IMR-90 (cell line): ENCODE results near the gene NBEA. TPM values are rescaled to one million over a fixed set of nuclear protein-coding genes. Genes with fewer than 3 reads are reported as not detected.
A peak's percentile ranks its signal among the peaks of the same experiment; 100 is the strongest.

Experiments
- ATAC-seq: fragments of 200-7000 bp; cut with Tn5 transposase; 2 replicates; pipeline ENCODE4 v1.9.1; 2020; ENCODE audit warnings: low read depth, mild to moderate bottlenecking, moderate library complexity
- BruUV-seq: library from RNA; stranded (reverse); fragments of 400-500 nt; replicated peaks from 2 replicates; lab custom pipeline; 2021; lab: Mats Ljungman, UMichigan
- CTCF ChIA-PET: fragments of 300-600 bp; formaldehyde crosslinking; extraction: SDS; loops from one replicate; lab custom pipeline; 2021; ENCODE audit warnings: antibody characterized with exemption; lab: Yijun Ruan, JAX
- POLR2A ChIA-PET: fragments of 300-600 bp; sonication (Branson Sonifier 250); formaldehyde crosslinking; loops from one replicate; lab custom pipeline; 2022; ENCODE audit warnings: antibody characterized with exemption; ENCODE audit not compliant: unreplicated experiment; lab: Charles Lee
- DNase-seq: peaks from one replicate; pipeline ENCODE4 v3.0.0; 2013
- H2AFZ ChIP-seq: replicated peaks from 2 replicates; pipeline ENCODE3; 2013; ENCODE audit warnings: low read length, mild to moderate bottlenecking; ENCODE audit not compliant: poor library complexity
- H2AK5ac ChIP-seq: 2 replicates; pipeline ENCODE4 v1.6.1; 2013; ENCODE audit warnings: low read depth, low read length, inconsistent platforms
- H2AK9ac ChIP-seq: replicated peaks from 2 replicates; pipeline ENCODE3; 2013; ENCODE audit warnings: mild to moderate bottlenecking, low read depth, low read length, moderate library complexity; ENCODE audit not compliant: poor library complexity
- H2BK120ac ChIP-seq: 2 replicates; pipeline ENCODE4 v1.6.1; 2013; ENCODE audit warnings: low read depth, low read length, inconsistent platforms
- H2BK15ac ChIP-seq: 3 replicates; pipeline ENCODE4 v1.6.1; 2013; ENCODE audit warnings: low read depth, low read length, inconsistent platforms
- H2BK20ac ChIP-seq: 2 replicates; pipeline ENCODE4 v1.6.1; 2013; ENCODE audit warnings: low read depth, mild to moderate bottlenecking, inconsistent platforms, low read length, moderate library complexity
- H2BK5ac ChIP-seq: 2 replicates; pipeline ENCODE4 v1.6.1; 2013; ENCODE audit warnings: mild to moderate bottlenecking, low read depth, low read length, inconsistent platforms; ENCODE audit not compliant: poor library complexity, severe bottlenecking
- H3K14ac ChIP-seq: replicated peaks from 2 replicates; pipeline ENCODE4 v1.6.1; 2013; ENCODE audit warnings: low read depth, low read length, inconsistent platforms
- H3K18ac ChIP-seq: 2 replicates; pipeline ENCODE4 v1.6.1; 2013; ENCODE audit warnings: low read depth, low read length, control low read depth
- H3K23ac ChIP-seq: 2 replicates; pipeline ENCODE4 v1.6.1; 2013; ENCODE audit warnings: low read depth, low read length, inconsistent platforms
- H3K27ac ChIP-seq: 2 replicates; pipeline ENCODE4 v1.5.1; 2013; ENCODE audit warnings: mild to moderate bottlenecking, control low read depth, low read length; ENCODE audit not compliant: insufficient read depth
- H3K27me3 ChIP-seq: 2 replicates; pipeline ENCODE4 v1.6.1; 2013; ENCODE audit warnings: low read length; ENCODE audit not compliant: control insufficient read depth, insufficient read depth
- H3K36me3 ChIP-seq: 2 replicates; pipeline ENCODE4 v1.6.1; 2013; ENCODE audit warnings: low read length, mixed read lengths; ENCODE audit not compliant: control insufficient read depth, insufficient read depth
- H3K4ac ChIP-seq: 2 replicates; pipeline ENCODE4 v1.6.1; 2013; ENCODE audit warnings: low read depth, low read length, inconsistent platforms
- H3K4me1 ChIP-seq: 2 replicates; pipeline ENCODE4 v1.6.1; 2013; ENCODE audit warnings: low read length, mixed read lengths; ENCODE audit not compliant: control insufficient read depth, insufficient read depth
- H3K4me2 ChIP-seq: 2 replicates; pipeline ENCODE4 v1.6.1; 2013; ENCODE audit warnings: low read depth, mild to moderate bottlenecking, control low read depth, low read length, moderate library complexity
- H3K4me3 ChIP-seq: 2 replicates; pipeline ENCODE4 v1.5.1; 2013; ENCODE audit warnings: low read depth, mild to moderate bottlenecking, control low read depth, low read length, moderate library complexity; ENCODE audit not compliant: insufficient read depth
- H3K56ac ChIP-seq: 2 replicates; pipeline ENCODE4 v1.6.1; 2013; ENCODE audit warnings: low read length, inconsistent platforms; ENCODE audit not compliant: insufficient read depth; ENCODE audit errors: extremely low read depth
- H3K79me1 ChIP-seq, 2 experiments: 2 replicates each; pipeline ENCODE4 v1.6.1; 2013; ENCODE audit warnings: low read length in 2 of 2, inconsistent platforms in 1 of 2, low read depth in 1 of 2
- H3K9ac ChIP-seq: 2 replicates; pipeline ENCODE4 v1.6.1; 2013; ENCODE audit warnings: low read depth, low read length, control low read depth
- H3K9me1 ChIP-seq: 2 replicates; pipeline ENCODE4 v1.6.1; 2013; ENCODE audit warnings: low read length, inconsistent platforms; ENCODE audit not compliant: insufficient read depth
- H3K9me3 ChIP-seq: 2 replicates; pipeline ENCODE4 v1.6.1; 2013; ENCODE audit warnings: low read length; ENCODE audit not compliant: control insufficient read depth, insufficient read depth
- H4K20me1 ChIP-seq: 2 replicates; pipeline ENCODE4 v1.6.1; 2013; ENCODE audit warnings: low read length, inconsistent platforms; ENCODE audit not compliant: insufficient read depth
- H4K5ac ChIP-seq: 2 replicates; pipeline ENCODE4 v1.6.1; 2013; ENCODE audit warnings: mild to moderate bottlenecking, low read depth, low read length, control low read depth
- H4K8ac ChIP-seq, 2 experiments: 2 replicates each; pipeline ENCODE4 v1.6.1; 2013; ENCODE audit warnings: low read depth in 2 of 2, low read length in 2 of 2, control low read depth in 1 of 2, inconsistent platforms in 1 of 2
- H4K91ac ChIP-seq: 2 replicates; pipeline ENCODE4 v1.6.1; 2013; ENCODE audit warnings: low read depth, low read length, inconsistent platforms; ENCODE audit not compliant: insufficient read depth
- BHLHE40 ChIP-seq: fragments of 150-350 bp; IDR thresholded peaks from 2 replicates; pipeline ENCODE4 v1.6.1; 2016; ENCODE audit warnings: mild to moderate bottlenecking, low read depth, low read length
- CEBPB ChIP-seq: IDR thresholded peaks from 2 replicates; pipeline ENCODE4 v1.6.1; 2012; ENCODE audit warnings: low read depth, low read length, improper control_type of control experiment
- CHD1 ChIP-seq: IDR thresholded peaks from 2 replicates; pipeline ENCODE4 v1.6.1; 2012; ENCODE audit warnings: low read depth, low read length, improper control_type of control experiment
- FOS ChIP-seq: fragments of 150-350 bp; IDR thresholded peaks from 2 replicates; pipeline ENCODE4 v1.6.1; 2016; ENCODE audit warnings: low read depth, low read length
- MAFK ChIP-seq: IDR thresholded peaks from 2 replicates; pipeline ENCODE4 v1.6.1; 2012; ENCODE audit warnings: low read depth, low read length, improper control_type of control experiment
- MAZ ChIP-seq: IDR thresholded peaks from 2 replicates; pipeline ENCODE4 v1.6.1; 2012; ENCODE audit warnings: low read depth, mild to moderate bottlenecking, low read length, improper control_type of control experiment, moderate library complexity, borderline replicate concordance
- NFE2L2 ChIP-seq: fragments of 150-350 bp; IDR thresholded peaks from 2 replicates; pipeline ENCODE4 v1.6.1; 2016; ENCODE audit warnings: low read depth, mild to moderate bottlenecking, low read length
- POLR2A ChIP-seq: IDR thresholded peaks from 2 replicates; pipeline ENCODE4 v1.6.1; 2012; ENCODE audit warnings: mild to moderate bottlenecking, low read depth, low read length
- RAD21 ChIP-seq: IDR thresholded peaks from 2 replicates; pipeline ENCODE4 v1.6.1; 2012; ENCODE audit warnings: low read length, improper control_type of control experiment
- RCOR1 ChIP-seq: IDR thresholded peaks from 2 replicates; pipeline ENCODE4 v1.6.1; 2012; ENCODE audit warnings: mild to moderate bottlenecking, low read length, improper control_type of control experiment; ENCODE audit not compliant: insufficient replicate concordance
- RFX5 ChIP-seq: IDR thresholded peaks from 2 replicates; pipeline ENCODE4 v1.8.0; 2012; ENCODE audit warnings: low read depth, mild to moderate bottlenecking, low read length, moderate library complexity
- WGBS, 2 experiments: methylation state at CpG; one replicate each; pipeline versions ENCODE4 v1.1.5 to v1.1.7; 2013; ENCODE audit warnings: missing lambda C conversion rate in 2 of 2; ENCODE audit not compliant: insufficient read length in 1 of 2; ENCODE audit errors: extremely low coverage in 2 of 2; 5-methylcytosine and 5-hydroxymethylcytosine counted together
- dilution Hi-C: fragments of 300-500 bp; cut with HindIII; formaldehyde crosslinking; loops from one replicate; pipeline ENCODE4 v1.14.3; 2018; ENCODE audit warnings: low sequenced_read_pairs; ENCODE audit not compliant: unreplicated experiment
- in situ Hi-C: fragments of 300-500 bp; cut with MboI; formaldehyde crosslinking; loops from 3 replicates; pipeline ENCODE4 v1.14.3; 2019; ENCODE audit warnings: low sequenced_read_pairs, inconsistent platforms, mixed read lengths
- intact Hi-C: fragments of 100-400 bp; cut with micrococcal nuclease; formaldehyde crosslinking; loops from 2 replicates; pipeline ENCODE4 v1.10.0; 2022
- polyA plus RNA-seq, 3 experiments: library from polyadenylated mRNA; depleted of rRNA; stranded (reverse); fragments of >200 nt; gene quantifications; 2 replicates each; pipeline ENCODE4 v1.2.3, GENCODE V29; 2012; ENCODE audit warnings: low replicate concordance in 1 of 3
- total RNA-seq: library from RNA; depleted of rRNA; stranded (reverse); fragments of >200 nt; gene quantifications from 2 replicates; pipeline ENCODE4 v1.2.3, GENCODE V29; 2012
- TF ChIP-seq, protein P1 (sequence below): fragments of 150-350 bp; IDR thresholded peaks from 2 replicates; pipeline ENCODE4 v1.6.1; 2016; ENCODE audit warnings: low read depth, mild to moderate bottlenecking, low read length, moderate library complexity, borderline replicate concordance
- TF ChIP-seq, protein P2 (sequence below): fragments of 150-350 bp; IDR thresholded peaks from 2 replicates; pipeline ENCODE4 v1.6.1; 2017; ENCODE audit warnings: mild to moderate bottlenecking, antibody characterized with exemption, low read length, low read depth
- TF ChIP-seq, protein P3 (sequence below): conservative IDR thresholded peaks from 2 replicates; pipeline ENCODE4 v1.5.1; 2012; ENCODE audit warnings: mild to moderate bottlenecking, low read depth, low read length, improper control_type of control experiment

Gene NBEA
- total and polyA plus RNA-seq, 2 of the 4 experiments (the other 2 are of a cell fraction) = 0.82 to 2.2 TPM

DNA sequence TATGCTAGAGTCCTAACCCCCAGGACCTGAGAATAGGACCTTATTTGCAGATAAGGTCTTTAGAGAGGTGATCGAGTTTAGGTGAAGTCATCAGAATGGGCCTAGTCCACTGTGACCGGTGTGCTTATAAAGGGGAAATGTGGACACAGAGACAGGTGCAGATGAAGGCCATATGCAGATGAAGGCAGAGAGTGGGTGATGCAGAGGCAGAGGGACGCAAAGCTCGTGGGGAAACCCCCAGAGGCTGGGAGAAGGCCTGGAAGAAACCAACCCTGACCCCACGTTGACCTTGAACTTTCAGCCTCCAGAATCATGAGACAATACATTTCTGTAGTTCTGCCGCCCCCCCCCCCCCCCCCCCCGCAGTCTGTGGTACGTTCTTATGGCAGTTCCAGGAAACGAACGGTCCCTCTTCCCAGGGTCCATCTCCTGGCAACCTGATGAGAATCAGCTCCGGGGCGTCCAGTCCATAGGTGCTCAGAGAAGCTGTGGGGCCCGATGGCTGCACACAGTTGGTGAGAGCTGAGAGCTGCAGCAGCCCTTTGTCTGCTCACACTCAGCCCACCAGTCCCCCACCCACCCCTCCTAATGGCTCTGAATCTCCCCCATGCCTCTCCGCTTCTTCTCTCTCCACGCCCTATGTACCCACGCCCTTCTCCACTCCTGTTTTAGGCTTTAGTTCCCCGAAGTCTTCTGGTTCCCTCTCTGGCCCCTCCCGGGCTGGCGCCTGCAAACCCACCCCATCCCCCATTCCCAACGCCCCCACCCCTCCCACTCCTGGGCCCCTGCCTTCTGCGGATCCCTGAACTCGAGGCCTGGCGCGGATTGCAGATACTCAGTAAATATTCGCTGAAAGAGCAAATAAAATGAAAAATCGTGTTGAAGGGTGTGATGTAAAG, 752.7 kb downstream of the NBEA start:
- WGBS, 2 experiments = 94% methylated on average over 2 of the region's 26 CpGs; no CpG with 5 or more reads in 1 of the 2 experiments
- no peak overlapping the region for H2BK5ac ChIP-seq
- ATAC-seq = no peak
- no peak for TF ChIP-seq MAFK
- TF ChIP-seq, protein P1, sequence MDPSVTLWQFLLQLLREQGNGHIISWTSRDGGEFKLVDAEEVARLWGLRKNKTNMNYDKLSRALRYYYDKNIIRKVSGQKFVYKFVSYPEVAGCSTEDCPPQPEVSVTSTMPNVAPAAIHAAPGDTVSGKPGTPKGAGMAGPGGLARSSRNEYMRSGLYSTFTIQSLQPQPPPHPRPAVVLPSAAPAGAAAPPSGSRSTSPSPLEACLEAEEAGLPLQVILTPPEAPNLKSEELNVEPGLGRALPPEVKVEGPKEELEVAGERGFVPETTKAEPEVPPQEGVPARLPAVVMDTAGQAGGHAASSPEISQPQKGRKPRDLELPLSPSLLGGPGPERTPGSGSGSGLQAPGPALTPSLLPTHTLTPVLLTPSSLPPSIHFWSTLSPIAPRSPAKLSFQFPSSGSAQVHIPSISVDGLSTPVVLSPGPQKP = no peak
- TF ChIP-seq BHLHE40 = no peak
- TF ChIP-seq, protein P2, sequence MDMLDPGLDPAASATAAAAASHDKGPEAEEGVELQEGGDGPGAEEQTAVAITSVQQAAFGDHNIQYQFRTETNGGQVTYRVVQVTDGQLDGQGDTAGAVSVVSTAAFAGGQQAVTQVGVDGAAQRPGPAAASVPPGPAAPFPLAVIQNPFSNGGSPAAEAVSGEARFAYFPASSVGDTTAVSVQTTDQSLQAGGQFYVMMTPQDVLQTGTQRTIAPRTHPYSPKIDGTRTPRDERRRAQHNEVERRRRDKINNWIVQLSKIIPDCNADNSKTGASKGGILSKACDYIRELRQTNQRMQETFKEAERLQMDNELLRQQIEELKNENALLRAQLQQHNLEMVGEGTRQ = no peak
- TF ChIP-seq FOS = no peak
- TF ChIP-seq NFE2L2 = no peak
- TF ChIP-seq CHD1 = no peak
- no peak for TF ChIP-seq POLR2A
- TF ChIP-seq RCOR1 = no peak
- TF ChIP-seq, protein P3, sequence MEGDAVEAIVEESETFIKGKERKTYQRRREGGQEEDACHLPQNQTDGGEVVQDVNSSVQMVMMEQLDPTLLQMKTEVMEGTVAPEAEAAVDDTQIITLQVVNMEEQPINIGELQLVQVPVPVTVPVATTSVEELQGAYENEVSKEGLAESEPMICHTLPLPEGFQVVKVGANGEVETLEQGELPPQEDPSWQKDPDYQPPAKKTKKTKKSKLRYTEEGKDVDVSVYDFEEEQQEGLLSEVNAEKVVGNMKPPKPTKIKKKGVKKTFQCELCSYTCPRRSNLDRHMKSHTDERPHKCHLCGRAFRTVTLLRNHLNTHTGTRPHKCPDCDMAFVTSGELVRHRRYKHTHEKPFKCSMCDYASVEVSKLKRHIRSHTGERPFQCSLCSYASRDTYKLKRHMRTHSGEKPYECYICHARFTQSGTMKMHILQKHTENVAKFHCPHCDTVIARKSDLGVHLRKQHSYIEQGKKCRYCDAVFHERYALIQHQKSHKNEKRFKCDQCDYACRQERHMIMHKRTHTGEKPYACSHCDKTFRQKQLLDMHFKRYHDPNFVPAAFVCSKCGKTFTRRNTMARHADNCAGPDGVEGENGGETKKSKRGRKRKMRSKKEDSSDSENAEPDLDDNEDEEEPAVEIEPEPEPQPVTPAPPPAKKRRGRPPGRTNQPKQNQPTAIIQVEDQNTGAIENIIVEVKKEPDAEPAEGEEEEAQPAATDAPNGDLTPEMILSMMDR = no peak
- TF ChIP-seq MAZ = no peak
- TF ChIP-seq CEBPB = no peak
- no peak for TF ChIP-seq RFX5
- TF ChIP-seq RAD21 = no peak

More for the DNA sequence above, 752.7 kb downstream of the NBEA start:
- in situ Hi-C loops = no loop called here
- intact Hi-C loops = no loop called here
- ChIA-PET CTCF (no interaction called here), POLR2A (no interaction called here)
- no peaks in the 10 kb centered on the region for H4K20me1 ChIP-seq
- H3K27me3 ChIP-seq = no peaks in the 10 kb centered on the region
- H2BK120ac ChIP-seq = peak overlapping the region; percentile 10
- H2BK15ac ChIP-seq = 0 out of 3 replicates have a peak overlapping the region, but pooled peaks have one; percentile 14
- DNase-seq = no peak
- H4K91ac ChIP-seq = no peak overlapping the region
- dilution Hi-C loops = no loop called here
- peak overlapping the region; percentile 56; the same call in 1 of the 2 replicates for H2AK5ac ChIP-seq
- H4K5ac ChIP-seq = no peak overlapping the region; the same call in 1 of the 2 replicates
- no peak overlapping the region for H3K4me3 ChIP-seq
- peak overlapping the region; percentile 12; the same call in 1 of the 2 replicates for H3K18ac ChIP-seq
- 0 out of 2 replicates have a peak overlapping the region, but pooled peaks have one; percentile 34 for H2BK20ac ChIP-seq
- no peak overlapping the region for H3K4ac ChIP-seq
- no peak overlapping the region for H3K14ac ChIP-seq
- H3K4me2 ChIP-seq = no peak overlapping the region
- H4K8ac ChIP-seq = no peak overlapping the region
- no peaks in the 10 kb centered on the region for H3K9me3 ChIP-seq
- peaks cover 8% of the 10 kb centered on the region for H3K9me1 ChIP-seq
- H3K79me1 ChIP-seq = no peaks in the 10 kb centered on the region
- peaks cover 33% of the 10 kb centered on the region for H3K4me1 ChIP-seq
- H3K23ac ChIP-seq = no peak overlapping the region
- BruUV-seq = no TSS peak
- H3K9ac ChIP-seq = no peak overlapping the region
- H3K27ac ChIP-seq = no peak overlapping the region
- no peak overlapping the region for H2AFZ ChIP-seq
- H2AK9ac ChIP-seq = no peak overlapping the region
- H3K36me3 ChIP-seq = no peaks in the 10 kb centered on the region
- no peak overlapping the region for H3K56ac ChIP-seq
